HUDEP-2 (cell line): Measurements from ENCODE around the gene TIFAB.

Source experiments
- DNase-seq, 76 experiments: peaks; one replicate each; lab custom pipeline; 2025; ENCODE audit not compliant: unreplicated experiment in 76 of 76; lab: John Stamatoyannopoulos, UW

TIFAB gene

GRCh38 chr5:135460246-135461033 is 8.3 kb upstream of the TIFAB start:
- no peak for DNase-seq

GRCh38 chr5:135458921-135459331 is 6.8 kb upstream of the TIFAB start:
- DNase-seq = peak in 75 of 76 experiments; percentile 63 to 98 (median 91)

DNA sequence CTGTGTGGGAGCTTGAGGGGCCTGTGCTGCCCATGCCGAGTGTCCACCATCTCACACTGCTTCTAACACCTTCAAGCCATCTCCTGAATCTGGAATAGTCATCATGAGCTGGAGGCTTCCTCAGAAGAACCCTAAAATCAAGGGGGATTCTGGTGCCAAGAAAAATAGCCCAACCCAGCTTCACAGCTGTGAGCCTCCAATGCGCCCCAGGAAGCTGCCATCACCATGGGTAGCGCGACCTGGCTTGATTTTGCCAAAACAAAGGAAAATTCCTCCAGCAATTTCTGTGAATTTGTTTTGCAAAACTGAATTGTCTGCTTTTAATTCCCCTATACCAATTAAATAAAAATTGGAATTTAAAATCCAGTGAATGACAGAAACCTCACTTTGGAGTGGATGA is 6.2 kb upstream of the TIFAB start:
- DNase-seq = no peak

- DNase-seq = peak in 74 of 76 experiments; percentile 27 to 90 (median 72)
These were observed 5.4 kb upstream of the TIFAB start for GRCh38 chr5:135457424-135458071.

GRCh38 chr5:135456238-135457099 is 4.3 kb upstream of the TIFAB start:
- DNase-seq = peak in 73 of 76 experiments; percentile 20 to 91 (median 68)

DNA sequence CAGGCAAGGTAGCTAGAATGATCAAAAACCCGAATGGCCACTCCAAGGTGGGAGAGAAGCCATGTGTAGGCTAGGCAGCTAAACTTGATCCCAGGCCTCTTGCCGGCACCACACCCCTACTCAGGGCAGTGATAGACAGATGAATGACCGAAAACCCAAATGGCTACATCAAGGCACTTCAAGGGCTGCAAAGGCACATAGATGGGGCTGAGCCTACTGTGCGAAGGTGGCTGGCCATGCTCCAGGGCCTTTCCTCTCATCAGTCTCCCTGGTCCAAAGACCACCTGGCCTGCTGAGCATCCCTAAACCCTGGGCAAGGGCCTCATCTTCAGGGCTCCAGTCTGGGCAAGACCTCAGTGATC is 3.7 kb upstream of the TIFAB start:
- peak in 7 of 76 experiments; percentile 19 to 63 (median 49) for DNase-seq

DNA sequence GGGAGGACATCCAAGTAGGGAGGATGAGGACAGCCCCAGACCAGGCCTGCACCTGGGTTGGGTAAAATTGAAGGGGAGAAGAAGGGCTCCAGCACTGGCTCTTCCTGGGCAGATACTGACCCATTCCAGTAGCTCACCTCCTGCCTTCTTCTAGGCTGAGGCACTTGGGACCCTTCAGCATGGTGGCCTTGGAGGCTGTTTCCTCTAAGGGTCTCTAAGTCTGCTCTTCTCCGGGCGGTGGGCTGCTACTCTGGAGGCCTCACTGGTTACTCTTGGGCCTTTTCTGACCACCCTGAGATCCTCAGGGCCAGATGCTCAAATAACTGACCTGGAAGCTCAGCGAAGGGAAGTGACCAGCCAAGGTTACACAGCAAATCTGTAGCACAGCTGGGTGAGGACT is 2.8 kb upstream of the TIFAB start:
- no peak for DNase-seq

- DNase-seq = no peak
These were observed 1.5 kb upstream of the TIFAB start for GRCh38 chr5:135453613-135454012.

GRCh38 chr5:135451581-135452320 is 400 bp downstream of the TIFAB start:
- DNase-seq = no peak

- DNase-seq = no peak
These were observed 1.2 kb downstream of the TIFAB start for GRCh38 chr5:135450952-135451351.

GRCh38 chr5:135450336-135450735 is 1.8 kb downstream of the TIFAB start:
- DNase-seq = no peak

- no peak for DNase-seq
These were observed 2.5 kb downstream of the TIFAB start for GRCh38 chr5:135449644-135450043.

- DNase-seq = peak in 1 of 76 experiments; percentile 3
These were observed 3.2 kb downstream of the TIFAB start for GRCh38 chr5:135448791-135449507.

- DNase-seq = no peak
These were observed 3.9 kb downstream of the TIFAB start for GRCh38 chr5:135448071-135448739.

- no peak for DNase-seq
These were observed 4.7 kb downstream of the TIFAB start, which contains the start of gene DCANP1 for GRCh38 chr5:135447298-135447929. Gene DCANP1, minus strand, starts transcription at chr5:135447348. Its CDS starts 240 bp downstream, at chr5:135447108.

- no peak for DNase-seq
These were observed 5.5 kb downstream of the TIFAB start for GRCh38 chr5:135446615-135447014.

DNA sequence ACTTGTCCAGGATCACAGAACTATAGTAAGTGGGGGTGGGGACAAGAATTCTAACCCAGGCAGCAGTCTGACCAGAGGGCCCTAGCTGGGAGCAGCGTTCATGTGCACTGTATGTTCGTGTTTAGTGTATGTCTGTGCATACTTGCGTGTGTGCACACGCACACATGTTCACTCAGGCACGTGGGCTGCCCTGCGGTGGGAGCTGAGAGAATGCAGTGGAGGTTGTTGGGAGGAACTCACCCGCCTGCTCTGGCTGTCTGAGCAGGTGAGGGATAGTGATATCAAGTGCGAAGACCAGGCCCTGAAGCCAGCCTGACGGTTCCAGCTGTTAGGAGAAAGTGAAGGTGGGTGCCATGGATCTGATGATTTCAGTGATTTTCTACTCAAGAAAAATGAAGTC is 5.9 kb downstream of the TIFAB start:
- no peak for DNase-seq

DNA sequence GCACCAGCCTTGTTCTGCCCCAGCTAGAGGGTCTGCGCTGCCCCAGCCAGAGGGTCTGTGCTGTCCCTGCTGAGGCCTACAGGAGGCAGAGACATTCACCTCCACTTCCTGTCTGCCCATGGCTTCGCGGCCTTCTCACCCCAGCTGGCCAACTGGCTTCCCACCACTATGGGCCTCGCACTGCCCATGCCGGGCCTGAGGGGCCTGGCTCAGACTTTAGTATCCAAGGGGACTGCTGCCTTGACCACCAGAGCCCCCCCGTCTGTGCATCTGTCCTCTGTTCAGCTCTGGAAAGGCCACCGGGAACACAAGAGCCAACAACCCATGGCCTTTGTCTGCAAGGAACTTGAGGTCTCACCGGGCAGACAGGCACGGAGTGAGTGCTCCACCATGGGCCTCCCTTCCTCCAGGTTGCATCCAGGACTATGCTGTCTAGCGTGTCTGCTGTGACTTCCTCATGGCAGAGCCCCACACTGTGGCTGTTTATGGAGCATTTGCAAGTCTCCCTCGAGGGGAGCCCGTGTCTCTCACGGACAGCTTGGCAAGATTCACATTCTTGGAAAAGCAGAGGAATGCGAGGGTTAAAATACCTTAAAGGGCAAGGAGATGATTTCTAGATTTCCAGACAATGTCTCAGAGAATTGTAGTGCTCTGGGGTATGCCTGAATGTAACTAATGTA is 6.7 kb downstream of the TIFAB start:
- no peak for DNase-seq
